ENCODE measurements around the gene TCEAL9. TPM values are rescaled to one million over a fixed set of nuclear protein-coding genes. Genes with fewer than 3 reads are reported as not detected.

Gene TCEAL9
- polyA plus RNA-seq, 3 donors: 0.49 to 2.2 (median 0.49) TPM

- Mint-ChIP-seq H3K27me3 (ENCODE audit: low read depth in 3 of 3) (peaks cover 0 to 3% (median 0%) of the 10 kb centered on the region in 3 donors), H3K9me3 (peaks cover 0 to 3% (median 0%) of the 10 kb centered on the region in 7 donors), H3K36me3 (no peaks in the 10 kb centered on the region), H3K27ac (no peak overlapping the region), H3K4me3 (no peak overlapping the region), H3K4me1 (peaks cover 8% of the 10 kb centered on the region)
- Histone ChIP-seq H3K9ac (ENCODE audit: insufficient read depth, low read length, poor library complexity, severe bottlenecking) (no peak overlapping the region), H3K27me3 (ENCODE audit: control insufficient read depth in 2 of 2, insufficient read depth in 2 of 2, low read length in 2 of 2) (no peaks in the 10 kb centered on the region), H3K79me2 (ENCODE audit: insufficient read depth, low read length) (no peaks in the 10 kb centered on the region), H3K4me3 (replicated peaks in 1 of 3; ENCODE audit: low read depth in 2 of 3, low read length in 3 of 3) (no peak overlapping the region), H3K4me2 (replicated peaks; ENCODE audit: extremely low read depth, low read length, poor library complexity, severe bottlenecking) (no peak overlapping the region), H4K20me1 (ENCODE audit: insufficient read depth, low read length) (no peaks in the 10 kb centered on the region), H3K36me3 (replicated peaks in 1 of 2; ENCODE audit: control insufficient read depth in 1 of 2, insufficient read depth in 2 of 2, low read length in 2 of 2) (no peaks in the 10 kb centered on the region), H3K9me3 (replicated peaks in 1 of 2; ENCODE audit: control insufficient read depth in 1 of 2, insufficient read depth in 1 of 2, low read length in 2 of 2) (no peaks in the 10 kb centered on the region), H3K27ac (ENCODE audit: low read depth in 1 of 2, low read length in 2 of 2) (no peak overlapping the region), H2AFZ (ENCODE audit: insufficient read depth, low read depth, low read length, poor library complexity, severe bottlenecking) (no peak overlapping the region), H3K4me1 (ENCODE audit: control insufficient read depth in 1 of 2, insufficient read depth in 2 of 2, low read length in 2 of 2) (peaks cover 3 to 5% of the 10 kb centered on the region in 2 donors)
- intact Hi-C loops (cut with micrococcal nuclease): no loop called here
- no peak for TF ChIP-seq CTCF (IDR thresholded peaks at IDR 0.05)
- WGBS (ENCODE audit: insufficient coverage): no CpG with 5 or more reads among the region's 1 CpG
- no peak for DNase-seq
Measured at GRCh38 chrX:103361798-103362197, 5.5 kb downstream of the TCEAL9 start.

GRCh38 chrX:103362474-103362873, 6.2 kb downstream of the TCEAL9 start:
- peaks cover 0 to 2% (median 2%) of the 10 kb centered on the region in 3 donors for H3K27me3 Mint-ChIP-seq (ENCODE audit: low read depth in 3 of 3)
- no CpG with 5 or more reads among the region's 1 CpG for WGBS (ENCODE audit: insufficient coverage)
- Histone ChIP-seq H3K4me1 (ENCODE audit: control insufficient read depth in 1 of 2, insufficient read depth in 2 of 2, low read length in 2 of 2) (no peaks in the 10 kb centered on the region), H3K9ac (ENCODE audit: insufficient read depth, low read length, poor library complexity, severe bottlenecking) (no peak overlapping the region), H3K27ac (ENCODE audit: low read depth in 1 of 2, low read length in 2 of 2) (no peak overlapping the region), H3K4me2 (replicated peaks; ENCODE audit: extremely low read depth, low read length, poor library complexity, severe bottlenecking) (no peak overlapping the region), H2AFZ (ENCODE audit: insufficient read depth, low read depth, low read length, poor library complexity, severe bottlenecking) (no peak overlapping the region), H3K4me3 (replicated peaks in 1 of 3; ENCODE audit: low read depth in 2 of 3, low read length in 3 of 3) (no peak overlapping the region), H3K79me2 (ENCODE audit: insufficient read depth, low read length) (no peaks in the 10 kb centered on the region), H3K36me3 (replicated peaks in 1 of 2; ENCODE audit: control insufficient read depth in 1 of 2, insufficient read depth in 2 of 2, low read length in 2 of 2) (no peaks in the 10 kb centered on the region), H4K20me1 (ENCODE audit: insufficient read depth, low read length) (no peaks in the 10 kb centered on the region), H3K27me3 (ENCODE audit: control insufficient read depth in 2 of 2, insufficient read depth in 2 of 2, low read length in 2 of 2) (no peaks in the 10 kb centered on the region), H3K9me3 (replicated peaks in 1 of 2; ENCODE audit: control insufficient read depth in 1 of 2, insufficient read depth in 1 of 2, low read length in 2 of 2) (no peaks in the 10 kb centered on the region)
- intact Hi-C loops (cut with micrococcal nuclease): no loop called here
- no peak overlapping the region for H3K4me3 Mint-ChIP-seq
- peaks cover 8% of the 10 kb centered on the region for H3K4me1 Mint-ChIP-seq
- H3K27ac Mint-ChIP-seq: no peak overlapping the region
- peaks cover 0 to 3% (median 0%) of the 10 kb centered on the region in 7 donors for H3K9me3 Mint-ChIP-seq
- no peak for TF ChIP-seq CTCF (IDR thresholded peaks at IDR 0.05)
- H3K36me3 Mint-ChIP-seq: no peaks in the 10 kb centered on the region
- DNase-seq: no peak
